ENCODE measurements around the gene OPN4. TPM values are rescaled to one million over a fixed set of nuclear protein-coding genes. Genes with fewer than 3 reads are reported as not detected.

OPN4 gene
- total RNA-seq, 1 experiment from 2014 or later = not detected

- DNase-seq (ENCODE audit: low read depth) = no peak
Measured at GRCh38 chr10:86699125-86699524, 44.8 kb downstream of the OPN4 start.

GRCh38 chr10:86699541-86699940, 45.2 kb downstream of the OPN4 start:
- no peak for DNase-seq (ENCODE audit: low read depth)

GRCh38 chr10:86699991-86700840, 45.9 kb downstream of the OPN4 start:
- DNase-seq (ENCODE audit: low read depth) = no peak

- DNase-seq (ENCODE audit: low read depth) = no peak
Measured at GRCh38 chr10:86700851-86701617, 46.7 kb downstream of the OPN4 start.

- no peak for DNase-seq (ENCODE audit: low read depth)
Measured at GRCh38 chr10:86703176-86703575, 48.8 kb downstream of the OPN4 start.

- no peak for DNase-seq (ENCODE audit: low read depth)
Measured at GRCh38 chr10:86705139-86705538, 50.8 kb downstream of the OPN4 start.

- no peak for DNase-seq (ENCODE audit: low read depth)
Measured at GRCh38 chr10:86705905-86706304, 51.6 kb downstream of the OPN4 start.

- DNase-seq (ENCODE audit: low read depth) = peak; percentile 27
Measured at GRCh38 chr10:86706401-86706841, 52.1 kb downstream of the OPN4 start.

GRCh38 chr10:86706977-86707376, 52.6 kb downstream of the OPN4 start:
- no peak for DNase-seq (ENCODE audit: low read depth)

GRCh38 chr10:86707505-86707904, 53.2 kb downstream of the OPN4 start:
- no peak for DNase-seq (ENCODE audit: low read depth)

GRCh38 chr10:86708068-86708782, 53.9 kb downstream of the OPN4 start:
- no peak for DNase-seq (ENCODE audit: low read depth)

- no peak for DNase-seq (ENCODE audit: low read depth)
Measured at GRCh38 chr10:86708783-86709380, 54.5 kb downstream of the OPN4 start.

GRCh38 chr10:86709396-86710185, 55.2 kb downstream of the OPN4 start:
- no peak for DNase-seq (ENCODE audit: low read depth)

- DNase-seq (ENCODE audit: low read depth) = peak; percentile 86
Measured at GRCh38 chr10:86710987-86711512, 56.7 kb downstream of the OPN4 start.

GRCh38 chr10:86711513-86712316, 57.4 kb downstream of the OPN4 start:
- peak; percentile 24 for DNase-seq (ENCODE audit: low read depth)

GRCh38 chr10:86712317-86712707, 58.0 kb downstream of the OPN4 start:
- no peak for DNase-seq (ENCODE audit: low read depth)

GRCh38 chr10:86715156-86715795, 60.9 kb downstream of the OPN4 start:
- no peak for DNase-seq (ENCODE audit: low read depth)

- no peak for DNase-seq (ENCODE audit: low read depth)
Measured at GRCh38 chr10:86715836-86716235, 61.5 kb downstream of the OPN4 start.
